CD4-positive, alpha-beta T cell (primary cell): Measurements from ENCODE around the gene DAP. TPM values are rescaled to one million over a fixed set of nuclear protein-coding genes. Genes with fewer than 3 reads are reported as not detected.

Experiments used
- ATAC-seq: fragments of 200-7000 bp; cut with Tn5 transposase; one replicate; pipeline ENCODE4 v1.10.0; 2022; ENCODE audit warnings: mild to moderate bottlenecking; ENCODE audit not compliant: poor library complexity
- CTCF ChIA-PET: fragments of 350-600 bp; sonication (Branson Sonifier 250); formaldehyde crosslinking; loops from one replicate; lab custom pipeline; 2021; ENCODE audit warnings: antibody characterized with exemption, inconsistent platforms; lab: Charles Lee
- POLR2A ChIA-PET: fragments of 350-600 bp; sonication (Branson Sonifier 250); formaldehyde crosslinking; loops from one replicate; lab custom pipeline; 2021; ENCODE audit warnings: antibody characterized with exemption, inconsistent platforms; lab: Charles Lee
- DNase-seq, 14 experiments: peaks; one replicate each; pipeline ENCODE4 v3.0.0-alpha.2; 2013 to 2020; ENCODE audit warnings: mixed read lengths in 2 of 14
- H3K27ac ChIP-seq, 2 donors: one replicate each; pipeline versions ENCODE4 v1.5.1 to v1.7.0; 2013; ENCODE audit warnings: low read length in 2 of 2, low read depth in 1 of 2, mild to moderate bottlenecking in 1 of 2
- H3K27me3 ChIP-seq, 2 experiments: 1 replicate in 1 of 2; 2 replicates in 1 of 2; pipeline versions ENCODE4 v1.6.1 to v1.7.0; 2013; ENCODE audit warnings: low read length in 2 of 2, control low read depth in 1 of 2, mild to moderate bottlenecking in 1 of 2, moderate library complexity in 1 of 2; ENCODE audit not compliant: insufficient read depth in 2 of 2, control insufficient read depth in 1 of 2
- H3K36me3 ChIP-seq: one replicate; pipeline ENCODE4 v1.6.1; 2013; ENCODE audit warnings: low read length, control low read depth; ENCODE audit not compliant: insufficient read depth
- H3K4me1 ChIP-seq: one replicate; pipeline ENCODE4 v1.6.1; 2013; ENCODE audit warnings: low read length, control low read depth; ENCODE audit not compliant: insufficient read depth
- H3K4me3 ChIP-seq: one replicate; pipeline ENCODE4 v1.5.1; 2013; ENCODE audit warnings: mild to moderate bottlenecking, low read length, moderate library complexity
- H3K9me3 ChIP-seq, 2 experiments: 1 replicate in 1 of 2; 2 replicates in 1 of 2; pipeline versions ENCODE4 v1.6.1 to v1.7.0; 2013; ENCODE audit warnings: low read length in 2 of 2, mild to moderate bottlenecking in 2 of 2, control low read depth in 1 of 2, moderate library complexity in 1 of 2; ENCODE audit not compliant: control insufficient read depth in 1 of 2, insufficient read depth in 1 of 2
- H3K27ac Mint-ChIP-seq: one replicate; pipeline ENCODE4 v1.8.0; 2020; ENCODE audit warnings: mixed read lengths
- H3K27me3 Mint-ChIP-seq: one replicate; pipeline ENCODE4 v1.8.0; 2021; ENCODE audit warnings: mixed read lengths
- H3K36me3 Mint-ChIP-seq: one replicate; pipeline ENCODE4 v1.8.0; 2021; ENCODE audit warnings: low read depth, mixed read lengths
- H3K4me1 Mint-ChIP-seq: one replicate; pipeline ENCODE4 v1.8.0; 2021; ENCODE audit warnings: low read depth, mixed read lengths
- H3K4me3 Mint-ChIP-seq: one replicate; pipeline ENCODE4 v1.8.0; 2020; ENCODE audit warnings: mild to moderate bottlenecking, mixed read lengths
- H3K9me3 Mint-ChIP-seq: one replicate; pipeline ENCODE4 v1.8.0; 2020; ENCODE audit warnings: mixed read lengths
- intact Hi-C, 2 experiments: fragments of 100-400 bp; cut with DNase I in 1 of 2; cut with micrococcal nuclease in 1 of 2; formaldehyde crosslinking; loops; one replicate each; pipeline versions ENCODE4 v1.15.1 to v1.9.0; 2023 to 2025; cut with DNase I, micrococcal nuclease
- total RNA-seq, 174 experiments: library from RNA in 2 of 174; stranded (reverse) in 2 of 174; gene quantifications; one replicate each; pipeline ENCODE4 v1.2.3 and lab custom pipeline; 2021 to 2026
- TF ChIP-seq, protein P1 (sequence below): fragments of 200-600 bp; IDR thresholded peaks from one replicate; pipeline ENCODE4 v1.8.0; 2022; ENCODE audit warnings: antibody characterized with exemption, mild to moderate bottlenecking

The DAP gene
- total RNA-seq, 2 experiments from 2014 or later, result 33.6 to 35.2 TPM

DNA sequence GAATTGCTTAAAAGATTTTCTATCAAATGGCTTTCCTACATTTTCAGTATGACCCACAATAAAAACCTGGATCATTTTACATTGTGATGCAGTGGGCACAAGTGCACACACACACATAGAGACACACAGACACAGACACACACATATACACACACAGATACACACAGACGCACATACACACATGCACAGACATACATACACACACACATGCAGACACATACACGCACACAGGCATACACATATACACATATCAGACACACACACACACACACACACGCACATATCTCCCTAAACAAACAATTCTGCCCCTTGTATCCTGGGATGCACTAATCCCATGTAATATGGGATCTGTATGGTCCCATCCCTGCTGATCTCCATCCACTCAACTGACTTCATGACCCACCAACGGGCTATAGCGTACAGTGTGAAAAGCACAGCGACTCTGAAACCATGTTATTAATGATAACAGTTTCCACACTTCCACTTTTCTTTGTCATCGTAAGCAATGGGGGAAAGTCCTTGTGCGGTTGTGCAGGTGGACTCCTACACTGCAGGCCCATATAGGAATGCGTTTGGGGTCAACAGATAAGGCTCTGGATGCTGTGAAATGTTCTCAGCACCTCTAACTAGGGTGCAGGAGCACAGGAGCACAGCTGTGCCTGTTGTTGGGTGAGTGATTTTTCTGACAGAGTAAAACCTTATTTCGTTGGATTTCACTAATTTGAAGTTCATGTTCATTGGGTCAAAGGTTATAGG is 52.7 kb downstream of the DAP start:
- CTCF ChIA-PET, result no interaction called here
- Mint-ChIP-seq H3K4me1 (peaks cover 54% of the 10 kb centered on the region), H3K27ac (no peak overlapping the region), H3K9me3 (no peaks in the 10 kb centered on the region), H3K27me3 (no peaks in the 10 kb centered on the region), H3K4me3 (no peak overlapping the region), H3K36me3 (peaks cover 23% of the 10 kb centered on the region)
- DNase-seq (no peak), ATAC-seq (no peak)
- H3K36me3 ChIP-seq, result peaks cover 9% of the 10 kb centered on the region
- no peaks in the 10 kb centered on the region for H3K9me3 ChIP-seq
- no peaks in the 10 kb centered on the region for H3K27me3 ChIP-seq
- intact Hi-C loops, result no loop called here
- H3K4me3 ChIP-seq, result no peak overlapping the region
- POLR2A ChIA-PET, result no interaction called here
- no peak overlapping the region for H3K27ac ChIP-seq
- H3K4me1 ChIP-seq, result peaks cover 15% of the 10 kb centered on the region
- TF ChIP-seq, protein P1, sequence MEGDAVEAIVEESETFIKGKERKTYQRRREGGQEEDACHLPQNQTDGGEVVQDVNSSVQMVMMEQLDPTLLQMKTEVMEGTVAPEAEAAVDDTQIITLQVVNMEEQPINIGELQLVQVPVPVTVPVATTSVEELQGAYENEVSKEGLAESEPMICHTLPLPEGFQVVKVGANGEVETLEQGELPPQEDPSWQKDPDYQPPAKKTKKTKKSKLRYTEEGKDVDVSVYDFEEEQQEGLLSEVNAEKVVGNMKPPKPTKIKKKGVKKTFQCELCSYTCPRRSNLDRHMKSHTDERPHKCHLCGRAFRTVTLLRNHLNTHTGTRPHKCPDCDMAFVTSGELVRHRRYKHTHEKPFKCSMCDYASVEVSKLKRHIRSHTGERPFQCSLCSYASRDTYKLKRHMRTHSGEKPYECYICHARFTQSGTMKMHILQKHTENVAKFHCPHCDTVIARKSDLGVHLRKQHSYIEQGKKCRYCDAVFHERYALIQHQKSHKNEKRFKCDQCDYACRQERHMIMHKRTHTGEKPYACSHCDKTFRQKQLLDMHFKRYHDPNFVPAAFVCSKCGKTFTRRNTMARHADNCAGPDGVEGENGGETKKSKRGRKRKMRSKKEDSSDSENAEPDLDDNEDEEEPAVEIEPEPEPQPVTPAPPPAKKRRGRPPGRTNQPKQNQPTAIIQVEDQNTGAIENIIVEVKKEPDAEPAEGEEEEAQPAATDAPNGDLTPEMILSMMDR, result no peak

- no peak overlapping the region for H3K4me3 ChIP-seq
- intact Hi-C loops, result no loop called here
- no peaks in the 10 kb centered on the region for H3K9me3 ChIP-seq
- no peak overlapping the region for H3K27ac ChIP-seq
- no peak overlapping the region for H3K4me3 Mint-ChIP-seq
- TF ChIP-seq, protein P1, result no peak
- no peaks in the 10 kb centered on the region for H3K27me3 Mint-ChIP-seq
- DNase-seq (no peak), ATAC-seq (no peak)
- peaks cover 46% of the 10 kb centered on the region for H3K4me1 Mint-ChIP-seq
- H3K27ac Mint-ChIP-seq, result peak overlapping the region; percentile 55
- H3K36me3 ChIP-seq, result peaks cover 9% of the 10 kb centered on the region
- ChIA-PET CTCF (no interaction called here), POLR2A (no interaction called here)
- no peaks in the 10 kb centered on the region for H3K27me3 ChIP-seq
- H3K9me3 Mint-ChIP-seq, result no peaks in the 10 kb centered on the region
- H3K4me1 ChIP-seq, result peaks cover 15% of the 10 kb centered on the region
- peaks cover 14% of the 10 kb centered on the region for H3K36me3 Mint-ChIP-seq
Measured at GRCh38 chr5:10707198-10708142, 53.6 kb downstream of the DAP start.

DNA sequence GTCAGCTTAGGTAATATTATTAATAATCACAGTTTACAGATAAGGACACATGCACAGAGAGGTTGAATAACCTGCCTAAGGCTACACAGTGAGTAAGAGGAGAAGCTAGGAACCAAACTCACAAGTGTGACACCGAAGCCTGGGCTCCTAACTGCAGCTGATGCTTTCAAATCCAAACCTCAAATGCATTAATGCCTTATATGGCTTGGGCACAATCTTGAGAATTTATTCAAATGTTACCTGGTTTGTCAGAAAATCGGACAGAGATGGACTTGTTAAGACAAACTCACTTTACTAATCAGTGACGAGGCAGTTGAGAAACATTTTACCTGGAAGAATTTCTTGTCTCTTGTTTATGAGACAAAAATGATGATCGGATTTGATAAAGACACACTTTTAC is 54.7 kb downstream of the DAP start:
- no peaks in the 10 kb centered on the region for H3K9me3 Mint-ChIP-seq
- POLR2A ChIA-PET, result no interaction called here
- no peak for ATAC-seq
- intact Hi-C loops, result no loop called here
- H3K4me3 Mint-ChIP-seq, result no peak overlapping the region
- peaks cover 8% of the 10 kb centered on the region for H3K36me3 Mint-ChIP-seq
- CTCF ChIA-PET, result no interaction called here
- Histone ChIP-seq H3K27me3 (no peaks in the 10 kb centered on the region), H3K4me1 (peaks cover 15% of the 10 kb centered on the region), H3K9me3 (no peaks in the 10 kb centered on the region), H3K27ac (no peak overlapping the region), H3K4me3 (no peak overlapping the region), H3K36me3 (peaks cover 9% of the 10 kb centered on the region)
- H3K27ac Mint-ChIP-seq, result no peak overlapping the region
- DNase-seq, result no peak
- H3K27me3 Mint-ChIP-seq, result no peaks in the 10 kb centered on the region
- TF ChIP-seq, protein P1, result no peak
- peaks cover 41% of the 10 kb centered on the region for H3K4me1 Mint-ChIP-seq
